Endothelial cell (in vitro differentiated cells): ENCODE data around the gene SUFU. TPM values are rescaled to one million over a fixed set of nuclear protein-coding genes. Genes with fewer than 3 reads are reported as not detected.
A peak's percentile ranks its signal among the peaks of the same experiment; 100 is the strongest.
"Not testable (repeated sequence)": the region's sequence is repeated elsewhere in the genome, so short reads cannot be mapped to it uniquely, and the experiment has no call there.

Experiments used
- DNase-seq: peaks from one replicate; pipeline ENCODE4 v3.0.0; 2021; ENCODE audit warnings: low spot score
- H3K27ac Mint-ChIP-seq: one replicate; pipeline ENCODE4 v1.8.0; 2021; ENCODE audit warnings: mixed read lengths, inconsistent platforms; ENCODE audit not compliant: unreplicated experiment
- H3K27me3 Mint-ChIP-seq: one replicate; pipeline ENCODE4 v1.8.0; 2021; ENCODE audit warnings: mild to moderate bottlenecking, moderate library complexity, mixed read lengths, inconsistent platforms; ENCODE audit not compliant: unreplicated experiment
- H3K36me3 Mint-ChIP-seq: one replicate; pipeline ENCODE4 v1.8.0; 2021; ENCODE audit warnings: mild to moderate bottlenecking, low read depth, mixed read lengths, inconsistent platforms; ENCODE audit not compliant: unreplicated experiment
- H3K4me1 Mint-ChIP-seq: one replicate; pipeline ENCODE4 v1.8.0; 2021; ENCODE audit warnings: mild to moderate bottlenecking, mixed read lengths, inconsistent platforms; ENCODE audit not compliant: unreplicated experiment
- H3K4me3 Mint-ChIP-seq: one replicate; pipeline ENCODE4 v1.8.0; 2021; ENCODE audit warnings: mild to moderate bottlenecking, mixed read lengths, inconsistent platforms; ENCODE audit not compliant: unreplicated experiment
- H3K9me3 Mint-ChIP-seq: one replicate; pipeline ENCODE4 v1.8.0; 2021; ENCODE audit warnings: mixed read lengths, inconsistent platforms; ENCODE audit not compliant: unreplicated experiment
- total RNA-seq: library from RNA; stranded (reverse); fragmentation: NEBNext Ultra II Directional; extraction: Animal tissue kit (Norgen Biotek cat#: 25700); gene quantifications from one replicate; pipeline ENCODE4 v1.2.1, GENCODE V29; 2021; ENCODE audit not compliant: unreplicated experiment
- TF ChIP-seq, protein P1 (sequence below): fragments of 200-600 bp; sonication (generic); IDR thresholded peaks from one replicate; pipeline ENCODE4 v1.5.0; 2021; ENCODE audit warnings: antibody characterized with exemption; ENCODE audit not compliant: unreplicated experiment

Gene SUFU
- total RNA-seq, 1 donor from 2014 or later: 44.4 TPM

DNA sequence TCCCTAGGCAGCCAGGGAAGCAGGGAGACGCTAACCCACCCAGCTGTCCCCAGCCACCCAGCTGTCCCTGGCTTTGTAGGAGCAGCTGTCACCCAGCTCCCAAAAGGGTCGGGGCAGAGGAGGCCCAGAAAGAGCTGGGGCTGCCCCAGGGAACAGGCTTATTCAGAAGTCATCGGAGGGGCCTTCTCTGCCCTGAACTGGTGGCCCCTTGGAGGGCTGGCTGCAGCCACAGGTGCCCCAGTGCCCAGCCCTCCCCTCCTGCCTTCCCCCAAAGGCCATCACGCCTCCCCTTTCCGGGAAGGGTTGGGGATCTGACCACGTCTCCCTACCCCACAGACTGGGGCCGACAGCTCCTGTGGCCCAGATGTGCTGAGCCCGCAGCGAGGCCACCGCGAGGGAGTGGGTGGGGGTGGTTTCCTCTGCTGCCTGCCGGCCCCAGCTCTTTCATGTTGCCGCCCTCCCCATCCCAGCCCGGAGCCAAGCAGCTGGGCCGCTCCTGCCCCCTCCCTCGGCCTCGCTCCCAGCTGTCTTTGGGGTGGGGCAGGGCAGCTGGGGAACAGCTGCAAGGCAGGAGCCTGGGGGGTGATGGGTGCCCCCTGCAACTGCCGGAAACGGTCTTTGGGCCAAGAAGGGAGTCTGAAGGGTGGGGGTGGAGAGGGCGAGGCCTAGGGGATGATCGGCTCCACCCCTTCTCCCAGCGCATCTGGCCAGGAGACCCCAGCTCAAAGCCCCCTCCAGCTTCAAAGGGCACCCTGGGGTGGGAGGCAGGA, 157.3 kb downstream of the SUFU start:
- H3K9me3 Mint-ChIP-seq: no peaks in the 10 kb centered on the region
- TF ChIP-seq, protein P1, sequence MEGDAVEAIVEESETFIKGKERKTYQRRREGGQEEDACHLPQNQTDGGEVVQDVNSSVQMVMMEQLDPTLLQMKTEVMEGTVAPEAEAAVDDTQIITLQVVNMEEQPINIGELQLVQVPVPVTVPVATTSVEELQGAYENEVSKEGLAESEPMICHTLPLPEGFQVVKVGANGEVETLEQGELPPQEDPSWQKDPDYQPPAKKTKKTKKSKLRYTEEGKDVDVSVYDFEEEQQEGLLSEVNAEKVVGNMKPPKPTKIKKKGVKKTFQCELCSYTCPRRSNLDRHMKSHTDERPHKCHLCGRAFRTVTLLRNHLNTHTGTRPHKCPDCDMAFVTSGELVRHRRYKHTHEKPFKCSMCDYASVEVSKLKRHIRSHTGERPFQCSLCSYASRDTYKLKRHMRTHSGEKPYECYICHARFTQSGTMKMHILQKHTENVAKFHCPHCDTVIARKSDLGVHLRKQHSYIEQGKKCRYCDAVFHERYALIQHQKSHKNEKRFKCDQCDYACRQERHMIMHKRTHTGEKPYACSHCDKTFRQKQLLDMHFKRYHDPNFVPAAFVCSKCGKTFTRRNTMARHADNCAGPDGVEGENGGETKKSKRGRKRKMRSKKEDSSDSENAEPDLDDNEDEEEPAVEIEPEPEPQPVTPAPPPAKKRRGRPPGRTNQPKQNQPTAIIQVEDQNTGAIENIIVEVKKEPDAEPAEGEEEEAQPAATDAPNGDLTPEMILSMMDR: no peak
- peaks cover 25% of the 10 kb centered on the region for H3K4me1 Mint-ChIP-seq
- DNase-seq: no peak
- H3K4me3 Mint-ChIP-seq: no peak overlapping the region
- peaks cover 29% of the 10 kb centered on the region for H3K27me3 Mint-ChIP-seq
- H3K36me3 Mint-ChIP-seq: peaks cover 11% of the 10 kb centered on the region
- H3K27ac Mint-ChIP-seq: no peak overlapping the region

DNA sequence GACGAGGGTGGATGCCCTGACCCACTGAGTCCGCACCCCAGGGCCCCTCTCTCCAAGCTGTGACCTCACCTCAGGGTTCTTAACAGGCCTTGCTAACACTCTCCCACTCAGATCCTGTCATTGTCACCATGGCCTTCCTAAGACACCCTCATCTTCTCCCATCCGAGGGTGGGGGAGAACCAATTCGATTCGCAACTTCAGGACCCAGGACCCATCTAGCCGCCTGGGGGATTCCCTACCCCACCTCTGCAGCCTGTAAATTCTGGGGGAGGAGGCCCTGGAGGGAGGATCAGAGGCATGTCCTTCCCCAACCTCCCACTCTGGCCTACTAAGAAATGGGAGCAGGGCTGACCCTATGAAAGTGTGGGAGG, 157.9 kb downstream of the SUFU start:
- no peak overlapping the region for H3K27ac Mint-ChIP-seq
- peaks cover 29% of the 10 kb centered on the region for H3K27me3 Mint-ChIP-seq
- no peaks in the 10 kb centered on the region for H3K9me3 Mint-ChIP-seq
- TF ChIP-seq, protein P1: no peak
- peaks cover 11% of the 10 kb centered on the region for H3K36me3 Mint-ChIP-seq
- peaks cover 25% of the 10 kb centered on the region for H3K4me1 Mint-ChIP-seq
- DNase-seq: no peak
- no peak overlapping the region for H3K4me3 Mint-ChIP-seq

GRCh38 chr10:102665904-102666509, 162.2 kb downstream of the SUFU start:
- DNase-seq: no peak
- H3K9me3 Mint-ChIP-seq: no peaks in the 10 kb centered on the region
- H3K4me1 Mint-ChIP-seq: peaks cover 12% of the 10 kb centered on the region
- H3K4me3 Mint-ChIP-seq: peak overlapping the region; percentile 52
- no peaks in the 10 kb centered on the region for H3K36me3 Mint-ChIP-seq
- H3K27ac Mint-ChIP-seq: no peak overlapping the region
- H3K27me3 Mint-ChIP-seq: peaks cover 22% of the 10 kb centered on the region
- TF ChIP-seq, protein P1: no peak

GRCh38 chr10:102667411-102667810, 163.6 kb downstream of the SUFU start:
- not testable (repeated sequence) for H3K9me3 Mint-ChIP-seq, H3K27ac Mint-ChIP-seq, H3K4me3 Mint-ChIP-seq, H3K36me3 Mint-ChIP-seq, DNase-seq, H3K4me1 Mint-ChIP-seq
- H3K27me3 Mint-ChIP-seq: peaks cover 18% of the 10 kb centered on the region

DNA sequence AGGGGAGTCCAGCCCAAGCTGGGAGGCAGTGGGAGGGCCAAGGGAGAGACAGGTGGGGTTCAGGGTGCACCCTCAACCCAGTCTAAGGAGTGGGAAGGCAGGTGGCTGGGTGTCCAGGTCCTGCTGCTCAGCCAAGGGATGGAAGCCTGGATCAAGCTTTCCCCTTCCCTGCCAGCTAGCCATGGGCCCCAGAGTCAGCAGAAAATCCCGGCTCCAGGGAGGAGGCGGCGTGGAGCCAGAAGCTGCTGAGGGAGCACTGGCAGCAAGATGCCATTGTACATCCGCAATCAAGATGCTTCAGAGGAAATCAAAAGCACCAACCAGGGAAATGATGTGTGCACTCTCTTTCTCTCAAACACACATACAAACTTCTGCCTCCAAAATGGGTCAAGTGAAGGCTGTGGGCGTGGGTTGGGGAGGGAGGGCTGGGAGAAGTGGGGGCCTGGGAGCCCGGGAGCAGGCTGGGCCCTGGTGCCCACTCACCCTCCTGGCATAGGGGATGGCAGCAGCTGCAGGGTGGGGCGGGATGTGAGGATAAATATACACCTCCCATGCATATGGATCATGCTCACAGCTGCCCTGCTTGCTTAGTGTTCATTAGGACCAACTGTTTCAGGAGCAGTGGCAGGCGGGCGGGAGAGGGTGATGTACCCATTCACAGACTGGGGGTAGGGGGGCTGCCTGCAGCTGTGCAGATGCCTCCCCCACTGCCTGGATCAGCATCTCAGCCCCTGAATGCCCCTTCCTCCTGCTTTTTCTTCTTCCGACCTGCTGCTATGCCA, 164.7 kb downstream of the SUFU start:
- no peak overlapping the region for H3K27ac Mint-ChIP-seq
- DNase-seq: no peak
- H3K4me1 Mint-ChIP-seq: peaks cover 10% of the 10 kb centered on the region
- H3K4me3 Mint-ChIP-seq: no peak overlapping the region
- H3K36me3 Mint-ChIP-seq: no peaks in the 10 kb centered on the region
- TF ChIP-seq, protein P1: no peak
- H3K27me3 Mint-ChIP-seq: peaks cover 15% of the 10 kb centered on the region
- no peaks in the 10 kb centered on the region for H3K9me3 Mint-ChIP-seq
